Muscle of leg (tissue), 11 donors: ENCODE measurements around the gene ZNF552. TPM values are rescaled to one million over a fixed set of nuclear protein-coding genes. Genes with fewer than 3 reads are reported as not detected.

Experiments
- DNase-seq: peaks from one replicate; pipeline ENCODE4 v3.0.0; 2013
- H3K27ac ChIP-seq: one replicate; pipeline ENCODE4 v1.5.1; 2013; ENCODE audit warnings: mild to moderate bottlenecking, low read length, control low read depth
- H3K27me3 ChIP-seq: one replicate; pipeline ENCODE4 v1.6.1; 2013; ENCODE audit warnings: low read length; ENCODE audit not compliant: control insufficient read depth, insufficient read depth
- H3K36me3 ChIP-seq: one replicate; pipeline ENCODE4 v1.6.1; 2013; ENCODE audit warnings: low read length; ENCODE audit not compliant: control insufficient read depth, insufficient read depth
- H3K4me1 ChIP-seq: one replicate; pipeline ENCODE4 v1.6.1; 2013; ENCODE audit warnings: low read length; ENCODE audit not compliant: control insufficient read depth, insufficient read depth
- H3K4me3 ChIP-seq: one replicate; pipeline ENCODE4 v1.5.1; 2013; ENCODE audit warnings: low read length, control low read depth
- H3K9me3 ChIP-seq: replicated peaks from 2 replicates; pipeline ENCODE4 v1.6.1; 2013; ENCODE audit warnings: low read depth, low read length; ENCODE audit not compliant: control insufficient read depth
- WGBS: methylation state at CpG from one replicate; pipeline ENCODE4 v1.1.5; 2013; ENCODE audit warnings: missing lambda C conversion rate; ENCODE audit not compliant: insufficient coverage; 5-methylcytosine and 5-hydroxymethylcytosine counted together
- polyA plus RNA-seq, 8 donors: library from polyadenylated mRNA; unstranded; fragments of 120-200 nt; gene quantifications; one replicate each; pipeline versions ENCODE4 v1.2.1 to v1.2.3, GENCODE V29; 2013; ENCODE audit warnings: inconsistent platforms in 1 of 8, low replicate concordance in 1 of 8; ENCODE audit not compliant: insufficient read length in 8 of 8, insufficient read depth in 1 of 8
- total RNA-seq: library from RNA; stranded (reverse); fragments of 120-200 nt; gene quantifications from one replicate; pipeline ENCODE4 v1.2.4, GENCODE V29; 2013

ZNF552 gene
- total and polyA plus RNA-seq, 9 donors: 2.8 to 9.3 (median 4.4) TPM

DNA sequence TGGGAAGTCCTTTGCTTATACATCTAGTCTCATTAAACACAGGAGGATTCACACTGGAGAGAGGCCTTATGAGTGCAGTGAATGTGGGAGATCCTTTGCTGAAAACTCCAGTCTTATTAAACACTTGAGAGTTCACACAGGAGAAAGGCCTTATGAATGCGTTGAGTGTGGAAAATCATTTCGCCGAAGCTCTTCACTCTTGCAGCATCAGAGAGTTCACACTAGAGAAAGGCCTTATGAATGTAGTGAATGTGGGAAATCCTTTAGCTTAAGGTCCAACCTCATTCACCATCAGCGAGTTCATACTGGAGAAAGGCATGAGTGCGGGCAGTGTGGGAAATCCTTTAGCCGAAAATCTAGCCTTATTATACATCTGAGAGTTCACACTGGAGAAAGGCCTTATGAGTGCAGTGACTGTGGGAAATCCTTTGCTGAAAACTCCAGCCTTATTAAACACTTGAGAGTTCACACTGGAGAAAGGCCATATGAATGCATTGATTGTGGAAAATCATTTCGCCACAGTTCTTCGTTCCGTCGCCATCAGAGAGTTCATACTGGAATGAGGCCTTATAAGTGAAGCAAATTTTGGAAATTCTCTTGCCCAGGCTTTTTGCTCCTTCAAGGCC is 35.4 kb downstream of the ZNF552 start:
- Histone ChIP-seq H3K36me3 (peaks cover 60% of the 10 kb centered on the region), H3K27me3 (no peaks in the 10 kb centered on the region), H3K4me3 (no peak overlapping the region), H3K4me1 (no peaks in the 10 kb centered on the region), H3K27ac (no peak overlapping the region), H3K9me3 (peaks cover 70% of the 10 kb centered on the region)
- no peak for DNase-seq
- no CpG with 5 or more reads among the region's 10 CpGs for WGBS

GRCh38 chr19:57778336-57778735 is 36.4 kb downstream of the ZNF552 start:
- no peak overlapping the region for H3K4me3 ChIP-seq

DNA sequence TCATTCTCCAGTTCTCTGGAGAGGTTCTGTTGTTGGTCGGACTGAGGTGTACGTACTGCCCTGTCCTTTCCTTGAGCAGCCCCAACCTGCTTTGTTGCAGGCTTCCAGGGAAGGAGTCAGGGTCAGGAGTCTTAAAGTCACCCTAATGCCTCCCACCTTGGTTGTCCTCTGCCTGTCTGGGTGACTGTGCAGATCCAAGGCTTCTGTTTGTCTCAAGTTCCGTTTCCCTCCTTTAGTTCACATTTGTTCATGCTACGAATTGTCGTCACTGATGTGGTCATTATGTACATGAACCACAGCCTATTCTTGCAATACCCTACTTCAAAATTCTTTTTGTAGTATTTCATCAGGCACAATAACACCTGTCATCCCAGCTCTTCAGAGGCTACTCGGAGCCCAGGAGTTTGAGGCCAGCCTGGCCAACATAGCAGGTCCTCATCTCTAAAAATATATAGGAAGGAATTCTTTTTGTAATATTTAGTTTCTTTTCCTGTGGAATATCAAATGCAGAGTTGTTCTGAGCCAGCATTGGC is 37.9 kb downstream of the ZNF552 start:
- Histone ChIP-seq H3K4me3 (no peak overlapping the region), H3K9me3 (peaks cover 85% of the 10 kb centered on the region), H3K36me3 (peaks cover 78% of the 10 kb centered on the region), H3K27ac (no peak overlapping the region), H3K4me1 (no peaks in the 10 kb centered on the region), H3K27me3 (no peaks in the 10 kb centered on the region)
- no peak for DNase-seq
- WGBS: 90% methylated on average over 5 of the region's 6 CpGs

More at GRCh38 chr19:57778336-57778735, 36.4 kb downstream of the ZNF552 start:
- H3K9me3 ChIP-seq: peaks cover 72% of the 10 kb centered on the region
- peaks cover 66% of the 10 kb centered on the region for H3K36me3 ChIP-seq
- H3K27me3 ChIP-seq: no peaks in the 10 kb centered on the region
- no peak overlapping the region for H3K27ac ChIP-seq
- DNase-seq: no peak
- no CpG with 5 or more reads among the region's 4 CpGs for WGBS
- no peaks in the 10 kb centered on the region for H3K4me1 ChIP-seq

- peaks cover 7% of the 10 kb centered on the region for H3K4me1 ChIP-seq
Observed at GRCh38 chr19:57773488-57773887, 41.2 kb downstream of the ZNF552 start.

GRCh38 chr19:57771417-57771816 is 43.3 kb downstream of the ZNF552 start:
- whole genome bisulfite sequencing: 100% methylated on average over 2 of the region's 4 CpGs
- H3K4me3 ChIP-seq: no peak overlapping the region
- H3K27me3 ChIP-seq: no peaks in the 10 kb centered on the region
- H3K9me3 ChIP-seq: peaks cover 46% of the 10 kb centered on the region
- H3K36me3 ChIP-seq: peaks cover 44% of the 10 kb centered on the region
- H3K4me1 ChIP-seq: peaks cover 7% of the 10 kb centered on the region
- DNase-seq: no peak
- no peak overlapping the region for H3K27ac ChIP-seq

More at GRCh38 chr19:57773488-57773887, 41.2 kb downstream of the ZNF552 start:
- peaks cover 63% of the 10 kb centered on the region for H3K36me3 ChIP-seq
- no peaks in the 10 kb centered on the region for H3K27me3 ChIP-seq
- no peak for DNase-seq
- H3K9me3 ChIP-seq: peaks cover 65% of the 10 kb centered on the region
- H3K4me3 ChIP-seq: no peak overlapping the region
- H3K27ac ChIP-seq: no peak overlapping the region
- WGBS: 94% methylated on average over 3 of the region's 3 CpGs

- Histone ChIP-seq H3K27me3 (no peaks in the 10 kb centered on the region), H3K9me3 (peaks cover 32% of the 10 kb centered on the region), H3K27ac (peak within 1 kb of the TSS; percentile 80), H3K4me3 (peak within 1 kb of the TSS; percentile 90), H3K36me3 (peaks cover 32% of the 10 kb centered on the region), H3K4me1 (peaks cover 7% of the 10 kb centered on the region)
- WGBS: under 1% methylated on average over 50 of the region's 61 CpGs
- peak; percentile 97 for DNase-seq
Observed at GRCh38 chr19:57769345-57770131, 45.2 kb downstream of the ZNF552 start, which contains the start of gene ZNF586. Gene ZNF586, plus strand, starts transcription at chr19:57769676. Its CDS starts 167 bp downstream, at chr19:57769843.

DNA sequence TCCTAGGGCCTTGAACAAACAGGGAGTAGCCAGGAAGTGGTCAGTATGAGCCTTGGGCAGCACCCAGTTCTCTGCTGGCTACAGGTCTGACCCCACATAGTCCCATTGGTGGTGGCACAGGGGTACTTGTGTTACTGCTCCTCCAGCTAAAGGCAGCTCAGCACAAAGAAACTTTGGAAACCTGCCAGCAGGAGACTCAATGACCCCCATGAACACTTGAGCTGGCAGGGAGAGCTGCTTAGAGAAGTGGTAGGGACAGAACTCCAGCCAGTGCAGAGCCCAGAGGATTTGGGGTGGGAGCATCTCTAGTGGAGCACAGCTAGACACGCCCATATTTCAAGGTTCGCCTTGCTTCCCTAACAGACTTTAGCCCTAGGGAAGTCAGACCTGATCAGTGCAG is 55.6 kb downstream of the ZNF552 start:
- H3K36me3 ChIP-seq: peaks cover 71% of the 10 kb centered on the region
- H3K4me3 ChIP-seq: no peak overlapping the region
- no peaks in the 10 kb centered on the region for H3K27me3 ChIP-seq
- H3K4me1 ChIP-seq: no peaks in the 10 kb centered on the region
- H3K27ac ChIP-seq: no peak overlapping the region
- H3K9me3 ChIP-seq: peaks cover 41% of the 10 kb centered on the region
- WGBS: 93% methylated on average over 2 of the region's 2 CpGs
- no peak for DNase-seq

DNA sequence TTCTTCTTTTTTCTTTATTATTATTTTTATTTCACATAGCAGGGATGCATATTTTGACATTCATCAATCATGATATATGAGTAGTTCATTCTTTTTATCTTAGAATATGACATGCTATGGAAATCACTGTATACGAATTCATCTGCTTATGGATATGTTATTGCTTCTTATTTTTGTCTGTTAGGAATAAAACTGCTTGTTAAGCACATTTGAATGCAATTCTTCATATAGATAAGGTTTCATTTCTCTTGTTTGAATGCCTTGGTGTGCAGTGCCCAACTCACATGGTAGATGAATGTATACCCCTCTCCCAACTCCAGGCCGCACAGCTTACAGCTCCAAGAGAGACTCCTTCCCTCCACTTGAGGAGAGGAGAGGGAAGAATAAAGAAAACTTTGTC is 56.8 kb downstream of the ZNF552 start:
- no peak overlapping the region for H3K27ac ChIP-seq
- no peak overlapping the region for H3K4me3 ChIP-seq
- H3K4me1 ChIP-seq: no peaks in the 10 kb centered on the region
- WGBS: no CpG with 5 or more reads among the region's 2 CpGs
- DNase-seq: no peak
- no peaks in the 10 kb centered on the region for H3K27me3 ChIP-seq
- peaks cover 78% of the 10 kb centered on the region for H3K36me3 ChIP-seq
- peaks cover 50% of the 10 kb centered on the region for H3K9me3 ChIP-seq
